Tongue (tissue), 3 donors: ENCODE data around the gene SND1. TPM values are rescaled to one million over a fixed set of nuclear protein-coding genes. Genes with fewer than 3 reads are reported as not detected.

ENCODE experiments used
- DNase-seq: peaks from one replicate; pipeline ENCODE4 v3.0.0-alpha.2; 2015
- small RNA-seq: library from RNA; depleted of rRNA; stranded (forward); fragments of <200 nt; gene quantifications from one replicate; pipeline ENCODE3, GENCODE V24; 2014; ENCODE audit warnings: low replicate concordance
- total RNA-seq: library from RNA; depleted of rRNA; stranded (reverse); fragments of >200 nt; gene quantifications from one replicate; pipeline ENCODE4 v1.2.3, GENCODE V29; 2014

SND1 gene
- total RNA-seq, 1 donor from 2014 or later, result 111 TPM

- DNase-seq, result peak; percentile 41
Observed at GRCh38 chr7:128121711-128122530, 469.9 kb downstream of the SND1 start.

- no peak for DNase-seq
Observed at GRCh38 chr7:128122576-128123290, 470.7 kb downstream of the SND1 start.

- no peak for DNase-seq
Observed at GRCh38 chr7:128123291-128124037, 471.5 kb downstream of the SND1 start.

GRCh38 chr7:128124786-128125185 lies 472.8 kb downstream of the SND1 start:
- no peak for DNase-seq

- no peak for DNase-seq
Observed at GRCh38 chr7:128125816-128126215, 473.8 kb downstream of the SND1 start.

GRCh38 chr7:128128401-128128800 lies 476.4 kb downstream of the SND1 start:
- no peak for DNase-seq

- no peak for DNase-seq
Observed at GRCh38 chr7:128129224-128129864, 477.4 kb downstream of the SND1 start.

- no peak for DNase-seq
Observed at GRCh38 chr7:128131115-128131514, 479.1 kb downstream of the SND1 start.

- no peak for DNase-seq
Observed at GRCh38 chr7:128131731-128132130, 479.7 kb downstream of the SND1 start.

GRCh38 chr7:128132426-128133069 lies 480.6 kb downstream of the SND1 start:
- DNase-seq, result no peak

- DNase-seq, result no peak
Observed at GRCh38 chr7:128135159-128135514, 483.1 kb downstream of the SND1 start.

GRCh38 chr7:128135515-128136214 lies 483.7 kb downstream of the SND1 start:
- DNase-seq, result peak; percentile 68

- no peak for DNase-seq
Observed at GRCh38 chr7:128136215-128136597, 484.2 kb downstream of the SND1 start.

- no peak for DNase-seq
Observed at GRCh38 chr7:128137181-128137580, 485.2 kb downstream of the SND1 start.

GRCh38 chr7:128139406-128139805 lies 487.4 kb downstream of the SND1 start:
- no peak for DNase-seq

- DNase-seq, result no peak
Observed at GRCh38 chr7:128141683-128142195, 489.7 kb downstream of the SND1 start.

Small RNA genes within 50 kb of the gene (small RNA-seq; reads per million reads assigned to genes)
- gene MIR593, result not detected

Other genes with a start within 250 kb of the SND1 start
- 12.7 TPM for gene GCC1, start 66.6 kb upstream of the SND1 start, total RNA-seq
- 149 TPM for gene ARF5, start 63.8 kb upstream of the SND1 start, total RNA-seq
- gene FSCN3, start 58.5 kb upstream of the SND1 start, total RNA-seq, result not detected
- not detected for gene PAX4, start 34.1 kb upstream of the SND1 start, total RNA-seq